ENCODE data around the gene ZDHHC9. TPM values are rescaled to one million over a fixed set of nuclear protein-coding genes. Genes with fewer than 3 reads are reported as not detected.
A peak's percentile ranks its signal among the peaks of the same experiment; 100 is the strongest.
"Not testable (repeated sequence)": the region's sequence is repeated elsewhere in the genome, so short reads cannot be mapped to it uniquely, and the experiment has no call there.

ZDHHC9 gene
- total and polyA plus RNA-seq, 8 donors: 4.1 to 23.9 (median 16.9) TPM

- H3K9me3 ChIP-seq; DNase-seq; ATAC-seq; H3K4me1 ChIP-seq; intact Hi-C loops (cut with DNase I); H3K27ac ChIP-seq; H3K27me3 ChIP-seq; FAIRE-seq; H3K4me3 ChIP-seq; H3K36me3 ChIP-seq: not testable (repeated sequence)
- 64 to 66% methylated on average over 2 of the region's 4 CpGs for WGBS, 2 donors
These were observed 8.1 kb upstream of the ZDHHC9 start for GRCh38 chrX:129851825-129852224.

GRCh38 chrX:129846716-129847115 lies 3.0 kb upstream of the ZDHHC9 start:
- Histone ChIP-seq H3K27ac (no peak overlapping the region), H3K27me3 (no peaks in the 10 kb centered on the region), H3K36me3 (no peaks in the 10 kb centered on the region), H3K4me3 (no peak overlapping the region), H3K4me1 (peaks cover 0 to 3% (median 0%) of the 10 kb centered on the region in 3 donors), H3K9me3 (no peaks in the 10 kb centered on the region)
- intact Hi-C loops (cut with DNase I): no loop called here
- ATAC-seq (no peak), DNase-seq (no peak), FAIRE-seq (no peak)
- WGBS, 2 donors: 50 to 55% methylated on average over 2 of the region's 2 CpGs
- TF ChIP-seq CTCF (IDR thresholded peaks at IDR 0.05): no peak

- ATAC-seq (no peak), DNase-seq (no peak), FAIRE-seq (no peak)
- TF ChIP-seq CTCF (IDR thresholded peaks at IDR 0.05): no peak
- no peak overlapping the region for H3K4me3 ChIP-seq
- H3K27ac ChIP-seq: no peak overlapping the region
- no peaks in the 10 kb centered on the region for H3K27me3 ChIP-seq
- 37 to 43% methylated on average over 4 of the region's 4 CpGs for WGBS, 2 donors
- intact Hi-C loops (cut with DNase I): no loop called here
- no peaks in the 10 kb centered on the region for H3K9me3 ChIP-seq
- H3K4me1 ChIP-seq: peaks cover 0 to 3% (median 0%) of the 10 kb centered on the region in 3 donors
- no peaks in the 10 kb centered on the region for H3K36me3 ChIP-seq
These were observed 2.0 kb upstream of the ZDHHC9 start for GRCh38 chrX:129845616-129846190.

- DNase-seq (no peak), ATAC-seq (no peak), FAIRE-seq (no peak)
- intact Hi-C loops (cut with DNase I): no loop called here
- Histone ChIP-seq H3K27me3 (no peaks in the 10 kb centered on the region), H3K36me3 (no peaks in the 10 kb centered on the region), H3K9me3 (no peaks in the 10 kb centered on the region), H3K4me1 (peaks cover 0 to 3% (median 0%) of the 10 kb centered on the region in 3 donors), H3K27ac (peak overlapping the region; percentile 42 to 65 (median 54)), H3K4me3 (peak overlapping the region; percentile 44 to 63 (median 50))
- WGBS, 2 donors: 0 to 30% methylated on average over 23 of the region's 23 CpGs
- TF ChIP-seq CTCF (IDR thresholded peaks at IDR 0.05): no peak
These were observed 552 bp downstream of the ZDHHC9 start for GRCh38 chrX:129843209-129843458.

GRCh38 chrX:129842510-129843208 lies 1.0 kb downstream of the ZDHHC9 start:
- H3K27me3 ChIP-seq: no peaks in the 10 kb centered on the region
- intact Hi-C loops (cut with DNase I): no loop called here
- 4 to 39% methylated on average over 17 of the region's 17 CpGs for WGBS, 2 donors
- no peaks in the 10 kb centered on the region for H3K9me3 ChIP-seq
- H3K4me3 ChIP-seq: peak overlapping the region; percentile 44 to 63 (median 50)
- peak; percentile 55 to 68 (median 63) for ATAC-seq
- H3K36me3 ChIP-seq: no peaks in the 10 kb centered on the region
- FAIRE-seq: no peak
- peaks cover 0 to 3% (median 0%) of the 10 kb centered on the region in 3 donors for H3K4me1 ChIP-seq
- H3K27ac ChIP-seq: peak overlapping the region in 3 of 4 donors; percentile 42 to 65 (median 63)
- peak; percentile 29 to 75 (median 57) for DNase-seq
- no peak for TF ChIP-seq CTCF (IDR thresholded peaks at IDR 0.05)
